ENCODE results near the gene VTI1A.

Gene VTI1A

DNA sequence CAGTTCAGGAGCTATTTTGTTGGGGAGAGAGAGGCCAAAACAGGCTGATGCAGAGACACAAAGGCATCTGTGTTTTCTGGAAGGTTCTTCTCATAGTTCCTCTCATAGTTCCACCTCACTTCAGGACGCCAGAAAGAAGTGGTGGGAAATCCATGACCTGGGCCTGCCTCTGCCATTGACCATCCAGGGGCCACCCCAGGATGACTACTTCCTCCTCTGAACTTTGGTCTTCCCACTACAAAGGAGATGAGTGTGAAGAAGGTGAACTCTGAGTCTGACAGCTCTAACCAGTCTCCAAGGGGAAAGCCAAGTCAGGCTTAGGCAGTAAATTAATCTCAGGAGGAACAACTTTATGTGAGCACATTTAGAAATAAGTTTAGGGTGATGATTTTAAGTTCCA, 327.2 kb downstream of the VTI1A start:
- ChIA-PET CTCF (interaction anchor here (0.8 kb wide), 1 partner anchor 440 kb away, joined by 3 read pairs; no protein-coding TSS in a partner anchor), POLR2A (interaction anchor here (0.7 kb wide), 1 partner anchor 66 kb away, joined by 4 read pairs; no protein-coding TSS in a partner anchor)
- Histone ChIP-seq H3K9me3 (ENCODE audit: control insufficient read depth, insufficient read depth, low read depth, low read length) (no peaks in the 10 kb centered on the region), H3K4me1 (ENCODE audit: control insufficient read depth, insufficient read depth, low read length) (peaks cover 15% of the 10 kb centered on the region), H3K4me3 (ENCODE audit: low read depth, low read length) (no peak overlapping the region), H3K27ac (ENCODE audit: extremely low read depth, low read depth, low read length) (no peak overlapping the region), H3K36me3 (ENCODE audit: control insufficient read depth in 2 of 2, insufficient read depth in 1 of 2, low read length in 2 of 2) (no peaks in the 10 kb centered on the region)
- TF ChIP-seq ZNF37A (tag by site-specific recombination; IDR thresholded peaks at IDR 0.05) = no peak
- no peak for TF ChIP-seq ZNF174 (tag by site-specific recombination; IDR thresholded peaks at IDR 0.05)
- no peak for TF ChIP-seq SP2 (tag by site-specific recombination; IDR thresholded peaks at IDR 0.05)
- TF ChIP-seq ZNF248 (tag by site-specific recombination; IDR thresholded peaks at IDR 0.05) = no peak
- TF ChIP-seq ZSCAN30 (tag by site-specific recombination; IDR thresholded peaks at IDR 0.05) = no peak
- TF ChIP-seq ZNF76 (tag by site-specific recombination; IDR thresholded peaks at IDR 0.05; ENCODE audit: borderline replicate concordance, low read depth) = no peak
- TF ChIP-seq, protein P1, sequence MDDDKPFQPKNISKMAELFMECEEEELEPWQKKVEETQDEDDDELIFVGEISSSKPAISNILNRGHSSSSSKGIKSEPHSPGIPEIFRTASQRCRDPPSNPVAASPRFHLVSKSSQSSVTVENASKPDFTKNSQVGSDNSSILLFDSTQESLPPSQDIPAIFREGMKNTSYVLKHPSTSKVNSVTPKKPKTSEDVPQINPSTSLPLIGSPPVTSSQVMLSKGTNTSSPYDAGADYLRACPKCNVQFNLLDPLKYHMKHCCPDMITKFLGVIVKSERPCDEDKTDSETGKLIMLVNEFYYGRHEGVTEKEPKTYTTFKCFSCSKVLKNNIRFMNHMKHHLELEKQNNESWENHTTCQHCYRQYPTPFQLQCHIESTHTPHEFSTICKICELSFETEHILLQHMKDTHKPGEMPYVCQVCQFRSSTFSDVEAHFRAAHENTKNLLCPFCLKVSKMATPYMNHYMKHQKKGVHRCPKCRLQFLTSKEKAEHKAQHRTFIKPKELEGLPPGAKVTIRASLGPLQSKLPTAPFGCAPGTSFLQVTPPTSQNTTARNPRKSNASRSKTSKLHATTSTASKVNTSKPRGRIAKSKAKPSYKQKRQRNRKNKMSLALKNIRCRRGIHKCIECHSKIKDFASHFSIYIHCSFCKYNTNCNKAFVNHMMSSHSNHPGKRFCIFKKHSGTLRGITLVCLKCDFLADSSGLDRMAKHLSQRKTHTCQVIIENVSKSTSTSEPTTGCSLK (tag by site-specific recombination; IDR thresholded peaks at IDR 0.05) = no peak
- TF ChIP-seq, protein P2, sequence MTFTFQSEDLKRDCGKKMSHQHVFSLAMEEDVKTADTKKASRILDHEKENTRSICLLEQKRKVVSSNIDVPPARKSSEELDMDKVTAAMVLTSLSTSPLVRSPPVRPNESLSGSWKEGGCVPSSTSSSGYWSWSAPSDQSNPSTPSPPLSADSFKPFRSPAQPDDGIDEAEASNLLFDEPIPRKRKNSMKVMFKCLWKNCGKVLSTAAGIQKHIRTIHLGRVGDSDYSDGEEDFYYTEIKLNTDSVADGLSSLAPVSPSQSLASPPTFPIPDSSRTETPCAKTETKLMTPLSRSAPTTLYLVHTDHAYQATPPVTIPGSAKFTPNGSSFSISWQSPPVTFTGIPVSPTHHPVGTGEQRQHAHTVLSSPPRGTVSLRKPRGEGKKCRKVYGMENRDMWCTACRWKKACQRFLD (tag by site-specific recombination; IDR thresholded peaks at IDR 0.05) = no peak
- no peak for TF ChIP-seq KLF8 (tag by site-specific recombination; IDR thresholded peaks at IDR 0.05)
- TF ChIP-seq ZNF529 (tag by site-specific recombination; IDR thresholded peaks at IDR 0.05; ENCODE audit: insufficient replicate concordance) = no peak
- no peak for TF ChIP-seq ZNF148 (tag by site-specific recombination; IDR thresholded peaks at IDR 0.05; ENCODE audit: borderline replicate concordance)
- no peak for TF ChIP-seq ZNF623 (tag by site-specific recombination; IDR thresholded peaks at IDR 0.05)
- no peak for TF ChIP-seq IKZF3 (tag by site-specific recombination; IDR thresholded peaks at IDR 0.05)
- TF ChIP-seq MZF1 (tag by site-specific recombination; IDR thresholded peaks at IDR 0.05; ENCODE audit: borderline replicate concordance) = no peak

GRCh38 chr10:112774798-112775197, 327.8 kb downstream of the VTI1A start:
- TF ChIP-seq ZNF624 (tag by site-specific recombination; IDR thresholded peaks at IDR 0.05) (no peak), ZNF140 (tag by site-specific recombination; IDR thresholded peaks at IDR 0.05) (no peak), ZNF610 (tag by site-specific recombination; IDR thresholded peaks at IDR 0.05; ENCODE audit: borderline replicate concordance) (no peak), SCRT2 (tag by site-specific recombination; IDR thresholded peaks at IDR 0.05) (no peak), CTCF (tag by site-specific recombination; IDR thresholded peaks at IDR 0.05) (no peak), ZNF23 (tag by site-specific recombination; IDR thresholded peaks at IDR 0.05; ENCODE audit: borderline replicate concordance) (no peak), GLI4 (tag by site-specific recombination; IDR thresholded peaks at IDR 0.05) (no peak), ZNF623 (tag by site-specific recombination; IDR thresholded peaks at IDR 0.05) (no peak), ZNF211 (tag by site-specific recombination; IDR thresholded peaks at IDR 0.05; ENCODE audit: low read depth) (no peak), ZNF16 (tag by site-specific recombination; IDR thresholded peaks at IDR 0.05; ENCODE audit: low read depth) (no peak), ZNF658 (tag by site-specific recombination; IDR thresholded peaks at IDR 0.05) (no peak)
- no peak overlapping the region for H3K27ac ChIP-seq (ENCODE audit: extremely low read depth, low read depth, low read length)
- H3K9me3 ChIP-seq (ENCODE audit: control insufficient read depth, insufficient read depth, low read depth, low read length) = no peaks in the 10 kb centered on the region
- H3K4me1 ChIP-seq (ENCODE audit: control insufficient read depth, insufficient read depth, low read length) = peaks cover 20% of the 10 kb centered on the region
- no peak overlapping the region for H3K4me3 ChIP-seq (ENCODE audit: low read depth, low read length)
- no peaks in the 10 kb centered on the region for H3K36me3 ChIP-seq (ENCODE audit: control insufficient read depth in 2 of 2, insufficient read depth in 1 of 2, low read length in 2 of 2)
- POLR2A ChIA-PET = no interaction called here
- CTCF ChIA-PET = interaction anchor here (0.6 kb wide), 1 partner anchor 61 kb away, joined by 4 read pairs; no protein-coding TSS in a partner anchor
